A673 (cell line): ENCODE data around the gene DESI2.

Experiments used
- EZH2 ChIP-seq: fragments of 200-600 bp; sonication (generic); IDR thresholded peaks from 2 replicates; pipeline ENCODE4 v1.6.1; 2017; ENCODE audit warnings: borderline replicate concordance, low read depth, mild to moderate bottlenecking, mixed read lengths, antibody characterized with exemption, low read length; ENCODE audit not compliant: poor library complexity, severe bottlenecking
- TF ChIP-seq, protein P1 (sequence below): fragments of 300-800, 200-600 bp; sonication (generic); conservative IDR thresholded peaks from 2 replicates; pipeline ENCODE4 v1.5.1; 2017; ENCODE audit warnings: low read depth, mild to moderate bottlenecking, antibody characterized with exemption, low read length, moderate library complexity, mixed read lengths

DNA sequence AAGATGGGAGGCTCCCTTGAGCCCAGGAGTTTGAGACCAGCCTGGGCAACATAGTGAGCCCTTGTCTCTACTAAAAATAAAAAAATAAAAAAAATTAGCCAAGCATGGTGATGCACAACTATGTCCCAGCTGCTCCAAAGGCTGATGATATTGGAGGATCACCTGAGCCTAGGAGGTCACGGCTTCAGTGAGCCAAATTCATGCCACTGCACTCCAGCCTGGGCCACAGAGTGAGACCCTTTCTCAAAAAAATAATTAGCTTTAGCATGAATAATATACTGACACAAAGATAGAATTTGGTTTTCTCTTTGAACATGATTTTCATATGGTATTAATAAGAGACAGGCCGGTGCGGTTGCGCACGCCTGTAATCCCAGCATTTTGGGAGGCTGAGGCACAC is 88.8 kb downstream of the DESI2 start:
- TF ChIP-seq, protein P1, sequence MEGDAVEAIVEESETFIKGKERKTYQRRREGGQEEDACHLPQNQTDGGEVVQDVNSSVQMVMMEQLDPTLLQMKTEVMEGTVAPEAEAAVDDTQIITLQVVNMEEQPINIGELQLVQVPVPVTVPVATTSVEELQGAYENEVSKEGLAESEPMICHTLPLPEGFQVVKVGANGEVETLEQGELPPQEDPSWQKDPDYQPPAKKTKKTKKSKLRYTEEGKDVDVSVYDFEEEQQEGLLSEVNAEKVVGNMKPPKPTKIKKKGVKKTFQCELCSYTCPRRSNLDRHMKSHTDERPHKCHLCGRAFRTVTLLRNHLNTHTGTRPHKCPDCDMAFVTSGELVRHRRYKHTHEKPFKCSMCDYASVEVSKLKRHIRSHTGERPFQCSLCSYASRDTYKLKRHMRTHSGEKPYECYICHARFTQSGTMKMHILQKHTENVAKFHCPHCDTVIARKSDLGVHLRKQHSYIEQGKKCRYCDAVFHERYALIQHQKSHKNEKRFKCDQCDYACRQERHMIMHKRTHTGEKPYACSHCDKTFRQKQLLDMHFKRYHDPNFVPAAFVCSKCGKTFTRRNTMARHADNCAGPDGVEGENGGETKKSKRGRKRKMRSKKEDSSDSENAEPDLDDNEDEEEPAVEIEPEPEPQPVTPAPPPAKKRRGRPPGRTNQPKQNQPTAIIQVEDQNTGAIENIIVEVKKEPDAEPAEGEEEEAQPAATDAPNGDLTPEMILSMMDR: no peak
- TF ChIP-seq EZH2: no peak
